ENCODE measurements around the gene FFAR3.

- no peak for TF ChIP-seq POLR2A (IDR thresholded peaks at IDR 0.05; ENCODE audit: low read length)
- TF ChIP-seq GATA1 (IDR thresholded peaks at IDR 0.05; ENCODE audit: low read depth, low read length), result no peak
Measured at GRCh38 chr19:35317464-35318043, 40.7 kb upstream of the FFAR3 start.

Data from erythroblast (primary cell).